GM23338 (cell line): ENCODE data around the gene ZGLP1.
A peak's percentile ranks its signal among the peaks of the same experiment; 100 is the strongest.

ENCODE experiments used
- CREB1 ChIP-seq: fragments of 250-450 bp; sonication (Bioruptor Pico); IDR thresholded peaks from 2 replicates; pipeline ENCODE4 v1.5.0; 2020; ENCODE audit warnings: low read depth, mild to moderate bottlenecking, moderate library complexity
- CTCF ChIP-seq, 2 experiments: fragments of 200-600 bp in 1 of 2; sonication (generic) in 1 of 2; conservative IDR thresholded peaks; 2 replicates each; pipeline versions ENCODE4 v1.5.1 to v1.6.1; 2016 to 2017; ENCODE audit warnings: antibody characterized with exemption in 2 of 2, low read depth in 2 of 2, mild to moderate bottlenecking in 2 of 2, moderate library complexity in 1 of 2
- ETS1 ChIP-seq: IDR thresholded peaks from 2 replicates; pipeline ENCODE4 v1.6.1; 2016; ENCODE audit warnings: antibody characterized with exemption
- EZH2 ChIP-seq: fragments of 200-600 bp; sonication (generic); IDR thresholded peaks from one replicate; pipeline ENCODE4 v1.8.0; 2017; ENCODE audit warnings: antibody characterized with exemption, mild to moderate bottlenecking, low read depth; ENCODE audit not compliant: unreplicated experiment
- EZH2phosphoT487 ChIP-seq: fragments of 200-600 bp; sonication (generic); IDR thresholded peaks from one replicate; pipeline ENCODE4 v1.8.1; 2018; ENCODE audit warnings: antibody characterized with exemption; ENCODE audit not compliant: unreplicated experiment
- JUNB ChIP-seq: IDR thresholded peaks from one replicate; pipeline ENCODE4 v1.6.1; 2016; ENCODE audit warnings: antibody characterized with exemption; ENCODE audit not compliant: unreplicated experiment
- POLR2AphosphoS5 ChIP-seq: IDR thresholded peaks from 2 replicates; pipeline ENCODE4 v1.6.1; 2016; ENCODE audit warnings: antibody characterized with exemption, low read depth
- REST ChIP-seq: IDR thresholded peaks from one replicate; pipeline ENCODE4 v1.6.1; 2018; ENCODE audit warnings: antibody characterized with exemption; ENCODE audit not compliant: unreplicated experiment
- ZNF331 ChIP-seq: fragments of 250-450 bp; sonication (Bioruptor Pico); IDR thresholded peaks from 2 replicates; pipeline ENCODE4 v1.5.0; 2020; ENCODE audit warnings: low read depth, mild to moderate bottlenecking, moderate library complexity

- TF ChIP-seq CTCF (conservative IDR thresholded peaks at IDR 0.05; ENCODE audit: low read depth in 2 of 2) (peak; percentile 83 to 97), ZNF331 (CRISPR knock-in tag) (no peak), CREB1 (CRISPR knock-in tag) (no peak), EZH2phosphoT487 (no peak), POLR2AphosphoS5 (no peak), EZH2 (peak; percentile 21), JUNB (no peak), REST (no peak), ETS1 (no peak)
Measured at GRCh38 chr19:10269333-10270179, 40.1 kb downstream of the ZGLP1 start.
